B cell (primary cell): ENCODE measurements around the gene TMEM271. TPM values are rescaled to one million over a fixed set of nuclear protein-coding genes. Genes with fewer than 3 reads are reported as not detected.

ENCODE experiments used
- ATAC-seq: fragments of 200-7000 bp; cut with Tn5 transposase; one replicate; pipeline ENCODE4 v1.10.0; 2021; ENCODE audit warnings: low read depth, mild to moderate bottlenecking, moderate number of reproducible peaks, moderate library complexity
- CTCF ChIA-PET: fragments of 350-600 bp; sonication (Branson Sonifier 250); formaldehyde crosslinking; loops from one replicate; lab custom pipeline; 2021; ENCODE audit warnings: antibody characterized with exemption, inconsistent platforms; lab: Charles Lee
- POLR2A ChIA-PET: fragments of 350-600 bp; sonication (Branson Sonifier 250); formaldehyde crosslinking; loops from one replicate; lab custom pipeline; 2021; ENCODE audit warnings: antibody characterized with exemption; lab: Charles Lee
- DNase-seq: peaks from one replicate; pipeline ENCODE4 v3.0.0; 2013
- H2AFZ ChIP-seq: 2 replicates; pipeline ENCODE4 v1.6.1; 2012; ENCODE audit warnings: mild to moderate bottlenecking, low read depth, low read length; ENCODE audit not compliant: insufficient read depth, poor library complexity, severe bottlenecking
- H3K27ac ChIP-seq, 2 donors: 1 replicate in 1 of 2; 2 replicates in 1 of 2; pipeline ENCODE4 v1.5.1; 2012 to 2013; ENCODE audit warnings: low read length in 2 of 2, mild to moderate bottlenecking in 2 of 2, moderate library complexity in 1 of 2
- H3K27me3 ChIP-seq, 4 experiments: fragments of 200-600 bp in 1 of 4; sonication (generic) in 1 of 4; replicated peaks in 1 of 4; 1 replicate in 2 of 4; 2 replicates in 2 of 4; pipeline versions ENCODE4 v1.6.1 to v1.7.0; 2013 to 2016; ENCODE audit warnings: low read length in 3 of 4, mild to moderate bottlenecking in 2 of 4, mixed read lengths in 1 of 4, moderate library complexity in 1 of 4; ENCODE audit not compliant: insufficient read depth in 4 of 4, control insufficient read depth in 3 of 4; ENCODE audit errors: control extremely low read depth in 1 of 4
- H3K36me3 ChIP-seq, 2 experiments: replicated peaks in 1 of 2; 1 replicate in 1 of 2; 2 replicates in 1 of 2; pipeline versions ENCODE4 v1.6.1 to v1.7.1; 2013; ENCODE audit warnings: low read length in 1 of 2; ENCODE audit not compliant: insufficient read depth in 2 of 2, control insufficient read depth in 1 of 2; ENCODE audit errors: control extremely low read depth in 1 of 2, extremely low read depth in 1 of 2
- H3K4me1 ChIP-seq, 2 donors: fragments of 200-600 bp in 1 of 2; sonication (generic) in 1 of 2; 1 replicate in 1 of 2; 2 replicates in 1 of 2; pipeline versions ENCODE4 v1.5.1 to v1.6.1; 2013 to 2017; ENCODE audit warnings: low read length in 2 of 2; ENCODE audit not compliant: control insufficient read depth in 2 of 2, insufficient read depth in 2 of 2
- H3K4me2 ChIP-seq: replicated peaks from 2 replicates; pipeline ENCODE3; 2012; ENCODE audit warnings: mild to moderate bottlenecking, low read depth, low read length; ENCODE audit not compliant: poor library complexity, severe bottlenecking
- H3K4me3 ChIP-seq, 5 experiments: fragments of 200-600 bp in 1 of 5; sonication (generic) in 1 of 5; 1 replicate in 3 of 5; 2 replicates in 2 of 5; pipeline versions ENCODE4 v1.5.1 to v1.7.0; 2011 to 2016; ENCODE audit warnings: low read length in 4 of 5, mild to moderate bottlenecking in 4 of 5, low read depth in 2 of 5, control low read depth in 1 of 5, moderate library complexity in 1 of 5; ENCODE audit not compliant: insufficient read depth in 1 of 5; ENCODE audit errors: control extremely low read depth in 1 of 5, extremely low read depth in 1 of 5
- H3K79me2 ChIP-seq: fragments of 200-600 bp; sonication (generic); one replicate; pipeline ENCODE4 v1.6.0; 2016; ENCODE audit warnings: low read length; ENCODE audit not compliant: control insufficient read depth, insufficient read depth
- H3K9ac ChIP-seq: fragments of 200-600 bp; sonication (generic); 2 replicates; pipeline ENCODE4 v1.6.1; 2017; ENCODE audit warnings: mild to moderate bottlenecking, low read length, moderate library complexity
- H3K9me3 ChIP-seq, 3 donors: one replicate each; pipeline versions ENCODE4 v1.6.1 to v1.7.1; 2013; ENCODE audit warnings: low read length in 2 of 3; ENCODE audit not compliant: control insufficient read depth in 2 of 3, insufficient read depth in 1 of 3; ENCODE audit errors: control extremely low read depth in 1 of 3
- H4K20me1 ChIP-seq: 2 replicates; pipeline ENCODE4 v1.6.0; 2012; ENCODE audit warnings: mild to moderate bottlenecking, low read length; ENCODE audit not compliant: insufficient read depth, control insufficient read depth, poor library complexity, severe bottlenecking
- H3K27ac Mint-ChIP-seq: one replicate; pipeline ENCODE4 v1.8.0; 2021; ENCODE audit warnings: mixed read lengths
- H3K27me3 Mint-ChIP-seq: one replicate; pipeline ENCODE4 v1.8.0; 2021; ENCODE audit warnings: mixed read lengths
- H3K4me1 Mint-ChIP-seq: one replicate; pipeline ENCODE4 v1.8.0; 2021; ENCODE audit warnings: mixed read lengths
- H3K4me3 Mint-ChIP-seq: one replicate; pipeline ENCODE4 v1.8.0; 2021; ENCODE audit warnings: mixed read lengths
- H3K9me3 Mint-ChIP-seq: one replicate; pipeline ENCODE4 v1.8.0; 2022; ENCODE audit warnings: mixed read lengths; ENCODE audit not compliant: insufficient read depth
- CTCF ChIP-seq: fragments of 200-600 bp; IDR thresholded peaks from one replicate; pipeline ENCODE4 v1.8.0; 2022; ENCODE audit warnings: antibody characterized with exemption, mild to moderate bottlenecking
- EZH2 ChIP-seq: IDR thresholded peaks from 2 replicates; pipeline ENCODE4 v1.6.1; 2012; ENCODE audit warnings: borderline replicate concordance, low read depth, mild to moderate bottlenecking, moderate library complexity, low read length; ENCODE audit not compliant: insufficient read depth, poor library complexity, severe bottlenecking
- WGBS: methylation state at CpG from one replicate; pipeline ENCODE4 v1.1.5; 2013; ENCODE audit warnings: missing lambda C conversion rate; ENCODE audit not compliant: insufficient coverage; 5-methylcytosine and 5-hydroxymethylcytosine counted together
- intact Hi-C: fragments of 100-400 bp; cut with micrococcal nuclease; formaldehyde crosslinking; loops from one replicate; pipeline ENCODE4 v1.10.0; 2022
- polyA plus RNA-seq: library from polyadenylated mRNA; depleted of rRNA; stranded (reverse); fragments of >200 nt; gene quantifications from 2 replicates; pipeline ENCODE4 v1.2.3, GENCODE V29; 2012
- total RNA-seq, 2 donors: library from RNA; stranded (reverse); fragments of 120-200 nt in 1 of 2; gene quantifications; 1 replicate in 1 of 2; 2 replicates in 1 of 2; pipeline versions ENCODE4 v1.2.3 to v1.2.4, GENCODE V29; 2013 to 2022

Gene TMEM271
- total and polyA plus RNA-seq, 2 donors (not counting 1 experiment from before 2014, with no cell fraction given), result not detected

- no peak overlapping the region for H3K27ac Mint-ChIP-seq
- Histone ChIP-seq H3K79me2 (no peaks in the 10 kb centered on the region), H3K27me3 (peaks cover 0 to 6% (median 0%) of the 10 kb centered on the region in 4 experiments), H3K36me3 (no peaks in the 10 kb centered on the region), H3K27ac (no peak overlapping the region), H3K4me2 (no peak overlapping the region), H3K9ac (no peak overlapping the region), H3K4me1 (no peaks in the 10 kb centered on the region), H2AFZ (no peak overlapping the region), H3K9me3 (peaks cover 0 to 36% (median 0%) of the 10 kb centered on the region in 3 donors), H3K4me3 (no peak overlapping the region), H4K20me1 (no peaks in the 10 kb centered on the region)
- H3K27me3 Mint-ChIP-seq, result peaks cover 11% of the 10 kb centered on the region
- TF ChIP-seq CTCF (no peak), EZH2 (no peak)
- ATAC-seq (no peak), DNase-seq (no peak)
- H3K4me3 Mint-ChIP-seq, result no peak overlapping the region
- 83% methylated on average over 23 of the region's 24 CpGs for WGBS
- H3K9me3 Mint-ChIP-seq, result no peaks in the 10 kb centered on the region
- H3K4me1 Mint-ChIP-seq, result no peaks in the 10 kb centered on the region
- ChIA-PET POLR2A (no interaction called here), CTCF (no interaction called here)
- intact Hi-C loops, result no loop called here
Measured at GRCh38 chr4:622996-623913, 47.2 kb upstream of the TMEM271 start.
